Activated B cell treated with CpG ODN at 0.5 μM for 24 hours (primary cell): ENCODE measurements around the gene DNAJB5. TPM values are rescaled to one million over a fixed set of nuclear protein-coding genes. Genes with fewer than 3 reads are reported as not detected.
"Not testable (repeated sequence)": the region's sequence is repeated elsewhere in the genome, so short reads cannot be mapped to it uniquely, and the experiment has no call there.

Source experiments
- ATAC-seq: fragments of 200-7000 bp; cut with Tn5 transposase; one replicate; pipeline ENCODE4 v1.10.0; 2021; ENCODE audit warnings: low read depth, mild to moderate bottlenecking, moderate library complexity
- CTCF ChIA-PET: fragments of 350-600 bp; sonication (Branson Sonifier 250); formaldehyde crosslinking; loops from one replicate; lab custom pipeline; 2021; ENCODE audit warnings: antibody characterized with exemption; lab: Charles Lee
- POLR2A ChIA-PET: fragments of 350-600 bp; sonication (Branson Sonifier 250); formaldehyde crosslinking; loops from one replicate; lab custom pipeline; 2021; ENCODE audit warnings: antibody characterized with exemption; lab: Charles Lee
- DNase-seq: peaks from one replicate; pipeline ENCODE4 v3.0.0; 2022
- H3K27ac Mint-ChIP-seq: one replicate; pipeline ENCODE4 v1.8.0; 2020; ENCODE audit warnings: mixed read lengths
- H3K27me3 Mint-ChIP-seq: one replicate; pipeline ENCODE4 v1.8.0; 2021; ENCODE audit warnings: mixed read lengths
- H3K36me3 Mint-ChIP-seq: one replicate; pipeline ENCODE4 v1.8.0; 2021; ENCODE audit warnings: low read depth, mixed read lengths
- H3K4me1 Mint-ChIP-seq: one replicate; pipeline ENCODE4 v1.8.0; 2021; ENCODE audit warnings: mixed read lengths
- H3K4me3 Mint-ChIP-seq: one replicate; pipeline ENCODE4 v1.8.0; 2020; ENCODE audit warnings: mild to moderate bottlenecking, mixed read lengths
- H3K9me3 Mint-ChIP-seq: one replicate; pipeline ENCODE4 v1.8.0; 2020; ENCODE audit warnings: mixed read lengths
- intact Hi-C: fragments of 100-400 bp; cut with micrococcal nuclease; formaldehyde crosslinking; loops from one replicate; pipeline ENCODE4 v1.15.1; 2024
- total RNA-seq: library from RNA; stranded (reverse); gene quantifications from 2 replicates; pipeline ENCODE4 v1.2.3, GENCODE V29; 2022
- TF ChIP-seq, protein P1 (sequence below): fragments of 200-600 bp; IDR thresholded peaks from one replicate; pipeline ENCODE4 v1.8.0; 2022; ENCODE audit warnings: antibody characterized with exemption, mild to moderate bottlenecking

The DNAJB5 gene
- total RNA-seq, 1 donor from 2014 or later = 5.4 TPM

- no peaks in the 10 kb centered on the region for H3K27me3 Mint-ChIP-seq
- H3K4me1 Mint-ChIP-seq = no peaks in the 10 kb centered on the region
- no peak overlapping the region for H3K27ac Mint-ChIP-seq
- CTCF ChIA-PET = interaction anchor here (0.9 kb wide), 1 partner anchor 111 kb away, joined by 3 read pairs; no protein-coding TSS in a partner anchor
- H3K9me3 Mint-ChIP-seq = peaks cover 17% of the 10 kb centered on the region
- POLR2A ChIA-PET = no interaction called here
- DNase-seq (no peak), ATAC-seq (no peak)
- intact Hi-C loops = no loop called here
- TF ChIP-seq, protein P1, sequence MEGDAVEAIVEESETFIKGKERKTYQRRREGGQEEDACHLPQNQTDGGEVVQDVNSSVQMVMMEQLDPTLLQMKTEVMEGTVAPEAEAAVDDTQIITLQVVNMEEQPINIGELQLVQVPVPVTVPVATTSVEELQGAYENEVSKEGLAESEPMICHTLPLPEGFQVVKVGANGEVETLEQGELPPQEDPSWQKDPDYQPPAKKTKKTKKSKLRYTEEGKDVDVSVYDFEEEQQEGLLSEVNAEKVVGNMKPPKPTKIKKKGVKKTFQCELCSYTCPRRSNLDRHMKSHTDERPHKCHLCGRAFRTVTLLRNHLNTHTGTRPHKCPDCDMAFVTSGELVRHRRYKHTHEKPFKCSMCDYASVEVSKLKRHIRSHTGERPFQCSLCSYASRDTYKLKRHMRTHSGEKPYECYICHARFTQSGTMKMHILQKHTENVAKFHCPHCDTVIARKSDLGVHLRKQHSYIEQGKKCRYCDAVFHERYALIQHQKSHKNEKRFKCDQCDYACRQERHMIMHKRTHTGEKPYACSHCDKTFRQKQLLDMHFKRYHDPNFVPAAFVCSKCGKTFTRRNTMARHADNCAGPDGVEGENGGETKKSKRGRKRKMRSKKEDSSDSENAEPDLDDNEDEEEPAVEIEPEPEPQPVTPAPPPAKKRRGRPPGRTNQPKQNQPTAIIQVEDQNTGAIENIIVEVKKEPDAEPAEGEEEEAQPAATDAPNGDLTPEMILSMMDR = no peak
- no peak overlapping the region for H3K4me3 Mint-ChIP-seq
- peaks cover 47% of the 10 kb centered on the region for H3K36me3 Mint-ChIP-seq
Measured at GRCh38 chr9:35010351-35010958, 20.9 kb downstream of the DNAJB5 start.

DNA sequence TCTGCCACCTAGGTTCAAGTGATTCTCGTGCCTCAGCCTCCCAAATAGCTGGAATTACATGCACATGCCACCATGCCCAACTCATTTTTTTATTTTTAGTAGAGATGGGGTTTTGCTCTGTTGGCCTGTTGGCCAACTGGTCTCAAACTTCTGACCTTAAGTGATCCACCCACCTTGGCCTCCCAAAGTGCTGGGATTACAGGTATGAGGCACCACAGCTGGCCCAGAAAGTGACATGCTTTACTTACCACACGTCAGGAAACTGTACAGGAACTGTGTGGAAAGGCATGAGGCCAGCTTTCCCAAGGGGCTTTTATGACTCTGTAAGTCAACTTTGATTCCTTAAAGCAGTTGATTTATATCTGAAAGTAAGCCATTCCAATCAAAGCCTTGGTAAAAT is 25.0 kb downstream of the DNAJB5 start:
- ChIA-PET CTCF (no interaction called here), POLR2A (no interaction called here)
- no peak overlapping the region for H3K27ac Mint-ChIP-seq
- TF ChIP-seq, protein P1 = no peak
- H3K9me3 Mint-ChIP-seq = peaks cover 17% of the 10 kb centered on the region
- H3K27me3 Mint-ChIP-seq = no peaks in the 10 kb centered on the region
- intact Hi-C loops = no loop called here
- H3K36me3 Mint-ChIP-seq = peaks cover 47% of the 10 kb centered on the region
- no peak overlapping the region for H3K4me3 Mint-ChIP-seq
- DNase-seq (no peak), ATAC-seq (no peak)
- H3K4me1 Mint-ChIP-seq = no peaks in the 10 kb centered on the region

- H3K27ac Mint-ChIP-seq, H3K27me3 Mint-ChIP-seq, ATAC-seq, DNase-seq, H3K4me3 Mint-ChIP-seq, intact Hi-C loops, POLR2A ChIA-PET, H3K9me3 Mint-ChIP-seq, CTCF ChIA-PET: not testable (repeated sequence)
- Mint-ChIP-seq H3K4me1 (peaks cover 15% of the 10 kb centered on the region), H3K36me3 (peaks cover 15% of the 10 kb centered on the region)
Measured at GRCh38 chr9:35023443-35023842, 33.9 kb downstream of the DNAJB5 start.

DNA sequence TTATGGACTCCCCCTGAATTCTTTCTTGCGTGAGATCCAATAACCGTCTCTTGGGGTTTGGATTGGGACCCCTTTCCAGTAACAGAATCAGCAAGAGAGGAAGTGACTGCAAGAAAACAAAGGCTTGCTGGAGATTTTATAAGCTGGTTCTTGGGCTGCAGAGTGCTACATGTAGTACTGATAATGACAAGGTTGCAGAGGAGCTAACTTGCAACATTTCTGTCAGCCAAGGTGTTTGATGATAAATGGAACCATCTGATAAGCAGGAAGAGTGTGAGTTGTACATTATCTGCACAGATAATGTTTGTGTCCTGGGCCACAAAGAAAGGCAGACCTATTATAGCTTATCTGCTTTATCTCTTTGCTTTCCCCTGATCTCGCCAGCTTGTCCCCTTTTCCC is 37.1 kb downstream of the DNAJB5 start:
- intact Hi-C loops = no loop called here
- no peak overlapping the region for H3K27ac Mint-ChIP-seq
- H3K36me3 Mint-ChIP-seq = peaks cover 7% of the 10 kb centered on the region
- ATAC-seq = no peak
- no peak overlapping the region for H3K4me3 Mint-ChIP-seq
- H3K9me3 Mint-ChIP-seq = no peaks in the 10 kb centered on the region
- no peak for DNase-seq
- POLR2A ChIA-PET = interaction anchor here (1.4 kb wide), 1 partner anchor 33 kb away, joined by 3 read pairs; no protein-coding TSS in a partner anchor
- no peaks in the 10 kb centered on the region for H3K27me3 Mint-ChIP-seq
- CTCF ChIA-PET = interaction anchor here (0.6 to 1.3 kb wide), 2 partner anchors 24 to 1119 kb away, joined by 3 to 4 read pairs; no protein-coding TSS in a partner anchor
- TF ChIP-seq, protein P1 = no peak
- H3K4me1 Mint-ChIP-seq = peaks cover 15% of the 10 kb centered on the region

- no peak for DNase-seq
- Mint-ChIP-seq H3K4me1 (peaks cover 15% of the 10 kb centered on the region), H3K9me3 (no peaks in the 10 kb centered on the region), H3K4me3 (no peak overlapping the region), H3K27me3 (no peaks in the 10 kb centered on the region), H3K27ac (no peak overlapping the region), H3K36me3 (peaks cover 1% of the 10 kb centered on the region)
- TF ChIP-seq, protein P1 = no peak
- ChIA-PET CTCF (interaction anchor here (1.3 kb wide), 1 partner anchor 24 kb away, joined by 4 read pairs; no protein-coding TSS in a partner anchor), POLR2A (interaction anchor here (1.4 kb wide), 1 partner anchor 34 kb away, joined by 3 read pairs; no protein-coding TSS in a partner anchor)
- ATAC-seq = no peak
- intact Hi-C loops = no loop called here
Measured at GRCh38 chr9:35027374-35027773, 37.8 kb downstream of the DNAJB5 start.
